Cardiac fibroblast (primary cell): Measurements from ENCODE around the gene ZNRF1.

Experiments used
- DNase-seq, 2 donors: peaks; one replicate each; pipeline versions ENCODE4 v3.0.0 to v3.0.0-alpha.2; 2010; ENCODE audit warnings: low read depth in 2 of 2
- H3K4me3 ChIP-seq, 2 donors: replicated peaks in 1 of 2; 1 replicate in 1 of 2; 2 replicates in 1 of 2; pipeline ENCODE4 v1.5.1; 2011; ENCODE audit warnings: low read depth in 2 of 2, low read length in 2 of 2, mild to moderate bottlenecking in 2 of 2, moderate library complexity in 1 of 2
- TF ChIP-seq, protein P1 (sequence below): IDR thresholded peaks from one replicate; pipeline ENCODE4 v1.5.1; 2011; ENCODE audit warnings: low read depth, mild to moderate bottlenecking, low read length, inconsistent platforms

Gene ZNRF1

DNA sequence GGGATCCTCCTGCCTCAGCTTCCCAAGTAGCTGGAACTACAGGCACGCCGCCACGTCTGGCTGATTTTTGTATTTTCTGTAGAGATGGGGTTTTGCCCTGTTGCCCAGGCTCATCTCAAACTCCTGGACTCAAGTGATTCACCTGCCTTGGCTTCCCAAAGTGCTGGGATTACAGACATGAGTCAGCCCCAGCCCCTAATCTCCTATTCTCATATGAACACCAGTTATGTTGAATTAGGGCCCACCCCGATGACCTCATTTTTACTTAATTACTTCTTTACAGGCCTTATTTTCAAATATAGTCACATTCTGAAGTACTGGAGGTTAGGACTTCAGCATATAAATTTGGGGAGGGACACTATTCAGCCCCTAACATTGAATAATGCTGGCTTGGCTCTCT lies 49.2 kb downstream of the ZNRF1 start:
- DNase-seq: no peak

DNA sequence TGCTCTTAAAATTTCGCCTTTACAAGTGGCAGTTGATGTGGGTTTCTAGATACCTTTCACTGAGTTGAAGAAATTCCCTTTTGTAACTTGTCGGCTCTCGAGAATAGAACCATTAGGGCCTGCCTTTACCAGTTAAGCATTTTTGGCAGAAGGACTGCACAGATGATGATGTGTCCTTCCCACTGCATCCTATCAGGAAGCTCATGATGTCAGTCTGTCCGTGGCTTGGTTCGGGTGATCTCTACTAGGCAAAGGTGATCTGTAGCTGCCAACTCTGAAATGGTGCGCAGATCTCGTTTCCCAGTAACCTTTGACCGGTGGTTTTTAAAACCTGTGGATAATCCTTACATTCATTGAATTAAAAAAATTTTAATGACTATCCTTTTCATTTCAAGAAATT lies 49.7 kb downstream of the ZNRF1 start:
- no peak for DNase-seq
- H3K4me3 ChIP-seq: no peak overlapping the region
- TF ChIP-seq, protein P1, sequence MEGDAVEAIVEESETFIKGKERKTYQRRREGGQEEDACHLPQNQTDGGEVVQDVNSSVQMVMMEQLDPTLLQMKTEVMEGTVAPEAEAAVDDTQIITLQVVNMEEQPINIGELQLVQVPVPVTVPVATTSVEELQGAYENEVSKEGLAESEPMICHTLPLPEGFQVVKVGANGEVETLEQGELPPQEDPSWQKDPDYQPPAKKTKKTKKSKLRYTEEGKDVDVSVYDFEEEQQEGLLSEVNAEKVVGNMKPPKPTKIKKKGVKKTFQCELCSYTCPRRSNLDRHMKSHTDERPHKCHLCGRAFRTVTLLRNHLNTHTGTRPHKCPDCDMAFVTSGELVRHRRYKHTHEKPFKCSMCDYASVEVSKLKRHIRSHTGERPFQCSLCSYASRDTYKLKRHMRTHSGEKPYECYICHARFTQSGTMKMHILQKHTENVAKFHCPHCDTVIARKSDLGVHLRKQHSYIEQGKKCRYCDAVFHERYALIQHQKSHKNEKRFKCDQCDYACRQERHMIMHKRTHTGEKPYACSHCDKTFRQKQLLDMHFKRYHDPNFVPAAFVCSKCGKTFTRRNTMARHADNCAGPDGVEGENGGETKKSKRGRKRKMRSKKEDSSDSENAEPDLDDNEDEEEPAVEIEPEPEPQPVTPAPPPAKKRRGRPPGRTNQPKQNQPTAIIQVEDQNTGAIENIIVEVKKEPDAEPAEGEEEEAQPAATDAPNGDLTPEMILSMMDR: no peak

More for the DNA sequence above, 49.2 kb downstream of the ZNRF1 start:
- TF ChIP-seq, protein P1: no peak
- H3K4me3 ChIP-seq: no peak overlapping the region

DNA sequence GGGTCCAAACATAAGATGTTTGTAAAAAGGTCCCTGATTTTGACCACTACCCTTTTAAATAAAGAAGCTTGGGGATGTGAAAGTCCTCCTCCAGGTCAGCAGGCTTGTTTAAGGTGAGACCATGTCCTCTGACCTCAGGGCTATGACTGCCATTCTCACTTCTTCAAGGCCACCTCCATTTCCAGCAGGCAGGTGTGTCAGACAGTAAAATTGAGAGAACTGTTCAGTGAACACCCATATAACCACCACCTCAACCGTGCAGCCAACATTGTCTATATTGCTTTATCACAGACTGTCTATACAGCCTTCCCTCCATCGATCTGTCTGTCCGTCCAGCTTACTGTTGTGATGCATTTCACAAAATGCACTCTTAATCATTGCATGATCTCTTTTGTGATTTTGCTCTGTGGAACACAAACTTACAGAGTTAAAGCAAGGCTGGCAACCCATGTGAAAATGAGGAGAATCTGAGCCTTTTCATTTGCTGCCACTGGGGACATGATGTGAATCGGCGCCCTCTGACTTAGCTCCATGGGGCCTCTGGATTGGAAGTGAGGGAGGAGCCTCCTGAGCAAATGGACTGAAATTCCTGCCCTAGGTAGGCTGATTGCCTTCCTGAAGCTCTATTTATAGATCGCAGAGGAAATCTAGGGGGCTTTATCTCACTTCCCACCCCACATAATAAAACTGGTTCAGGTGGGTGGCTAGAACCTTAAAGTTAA lies 53.8 kb downstream of the ZNRF1 start:
- TF ChIP-seq, protein P1: no peak
- H3K4me3 ChIP-seq: no peak overlapping the region
- DNase-seq: no peak

DNA sequence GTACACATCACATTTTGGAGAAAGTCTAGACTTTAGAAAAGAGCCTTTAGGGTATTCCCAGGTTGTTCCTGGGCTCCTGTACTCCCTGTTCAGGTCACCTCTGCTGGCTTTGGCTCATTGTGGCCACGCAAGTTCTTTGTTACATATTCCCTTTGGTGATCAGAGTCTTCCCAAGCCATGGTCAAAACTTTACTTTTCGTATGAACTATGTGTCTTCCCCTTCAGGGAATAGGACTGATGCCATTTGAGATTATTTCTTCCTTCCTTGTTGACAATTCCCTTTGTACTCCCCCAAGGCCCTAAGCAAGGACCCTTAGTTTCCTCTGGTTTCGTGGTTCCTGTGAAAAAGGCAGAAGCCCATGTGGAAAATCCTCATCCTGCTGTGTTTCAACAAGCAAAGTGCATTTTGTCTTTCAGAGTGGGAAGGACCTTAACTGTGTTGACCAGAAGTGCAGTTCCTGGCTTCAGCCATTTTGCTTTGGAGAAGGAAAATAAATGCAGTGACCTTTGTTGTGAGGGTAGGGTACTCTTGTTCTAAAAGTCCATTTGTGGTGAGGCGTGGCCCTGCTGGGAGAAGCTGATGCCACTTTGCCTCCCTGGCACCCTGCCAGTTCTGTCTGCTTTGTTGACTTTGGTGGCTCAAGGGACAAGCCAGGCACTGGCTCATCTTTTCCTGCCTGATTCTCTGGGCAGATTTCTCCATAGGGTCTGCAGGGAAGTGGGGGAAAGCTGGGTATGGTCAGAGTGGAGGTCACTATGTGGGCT lies 55.1 kb downstream of the ZNRF1 start:
- no peak overlapping the region for H3K4me3 ChIP-seq
- TF ChIP-seq, protein P1: no peak
- DNase-seq: no peak

DNA sequence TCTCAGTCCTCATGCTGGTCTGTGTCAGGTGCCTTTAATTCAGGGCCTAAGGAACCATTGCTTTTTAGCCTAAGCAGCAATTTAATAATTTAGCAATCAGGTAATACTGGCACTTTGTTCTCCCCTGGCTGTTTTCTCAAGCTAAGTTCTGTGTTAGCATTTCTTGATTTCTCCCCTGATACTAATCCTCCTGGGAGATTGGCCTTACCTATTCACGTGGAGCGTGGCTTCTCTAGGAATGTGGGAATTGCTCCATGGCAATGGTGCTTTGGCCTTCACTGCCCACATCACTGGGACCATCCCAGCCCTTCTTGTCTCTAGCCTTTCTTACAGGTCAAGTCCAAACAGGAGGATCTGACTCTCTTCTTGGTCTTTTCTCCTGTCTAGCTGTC lies 55.7 kb downstream of the ZNRF1 start:
- TF ChIP-seq, protein P1: no peak
- DNase-seq: no peak
- no peak overlapping the region for H3K4me3 ChIP-seq

DNA sequence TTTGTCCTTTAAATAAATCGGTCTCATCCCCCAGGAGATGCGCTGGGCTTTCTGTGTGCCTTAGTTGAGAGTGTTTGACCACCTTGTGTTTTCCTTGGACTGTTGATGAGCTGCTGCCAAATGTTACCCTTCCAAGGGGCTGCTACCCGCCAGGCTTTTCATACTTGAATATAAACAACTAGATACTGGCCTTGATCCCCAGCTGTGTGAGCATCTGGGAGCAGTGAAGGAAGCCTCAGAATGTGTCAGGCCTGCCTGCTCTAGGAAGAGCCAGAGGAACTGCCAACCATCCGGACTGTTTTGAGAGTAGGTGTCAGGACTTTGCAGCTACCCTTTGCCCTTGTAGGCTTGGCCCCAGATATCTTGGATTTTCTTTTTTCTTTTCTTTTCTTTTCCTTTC lies 60.0 kb downstream of the ZNRF1 start:
- H3K4me3 ChIP-seq: no peak overlapping the region
- no peak for DNase-seq
- TF ChIP-seq, protein P1: no peak
